H1 (cell line): ENCODE data around the gene COQ8A. TPM values are rescaled to one million over a fixed set of nuclear protein-coding genes. Genes with fewer than 3 reads are reported as not detected.

Source experiments
- CTCF ChIA-PET: fragments of 300-600 bp; sonication (Branson Sonifier 250); formaldehyde crosslinking; loops from one replicate; lab custom pipeline; 2021; ENCODE audit not compliant: partially characterized antibody; lab: Charles Lee
- POLR2A ChIA-PET: fragments of 300-600 bp; sonication (Branson Sonifier 250); formaldehyde crosslinking; loops from one replicate; lab custom pipeline; 2021; ENCODE audit warnings: inconsistent platforms; ENCODE audit not compliant: partially characterized antibody; lab: Charles Lee
- DNase-seq, 2 experiments: peaks; one replicate each; pipeline versions ENCODE4 v3.0.0 to v3.0.0-alpha.2; 2010 to 2022; ENCODE audit warnings: low spot score in 2 of 2, low read depth in 1 of 2, mixed read lengths in 1 of 2
- FAIRE-seq: peaks from 2 replicates; lab custom pipeline; 2011; peaks lifted over from hg19 to GRCh38; lab: Jason Lieb, UNC
- H2AFZ ChIP-seq: 2 replicates; pipeline ENCODE4 v1.8.1; 2012; ENCODE audit warnings: low read length, inconsistent platforms
- H2AK5ac ChIP-seq: 2 replicates; pipeline ENCODE4 v1.6.1; 2013; ENCODE audit warnings: low read depth, low read length
- H2BK120ac ChIP-seq: replicated peaks from 2 replicates; pipeline ENCODE3; 2013; ENCODE audit warnings: low read depth, low read length, inconsistent platforms
- H2BK12ac ChIP-seq: 2 replicates; pipeline ENCODE4 v1.6.1; 2013; ENCODE audit warnings: low read depth, low read length
- H2BK15ac ChIP-seq: 2 replicates; pipeline ENCODE4 v1.6.1; 2013; ENCODE audit warnings: low read length
- H2BK20ac ChIP-seq: 2 replicates; pipeline ENCODE4 v1.6.1; 2013; ENCODE audit warnings: low read length
- H2BK5ac ChIP-seq: 2 replicates; pipeline ENCODE4 v1.6.1; 2013; ENCODE audit warnings: low read depth, low read length
- H3K14ac ChIP-seq: 2 replicates; pipeline ENCODE4 v1.6.1; 2013; ENCODE audit warnings: inconsistent platforms; ENCODE audit not compliant: insufficient read length
- H3K18ac ChIP-seq: 2 replicates; pipeline ENCODE4 v1.6.1; 2013; ENCODE audit warnings: low read length; ENCODE audit errors: extremely low read depth
- H3K23ac ChIP-seq: 2 replicates; pipeline ENCODE4 v1.6.1; 2013; ENCODE audit warnings: inconsistent platforms; ENCODE audit not compliant: insufficient read length
- H3K23me2 ChIP-seq: 2 replicates; pipeline ENCODE4 v1.6.1; 2013; ENCODE audit warnings: low read depth, low read length
- H3K27ac ChIP-seq: 2 replicates; pipeline ENCODE4 v1.6.1; 2011; ENCODE audit warnings: low read depth, low read length, inconsistent platforms
- H3K27me3 ChIP-seq, 4 experiments: replicated peaks in 1 of 4; 1 replicate in 1 of 4; 2 replicates in 3 of 4; pipeline versions ENCODE4 v1.6.1 to v1.8.1; 2011 to 2013; ENCODE audit warnings: low read length in 3 of 4, mild to moderate bottlenecking in 3 of 4, inconsistent platforms in 2 of 4, mixed read lengths in 2 of 4, moderate library complexity in 1 of 4; ENCODE audit not compliant: control insufficient read depth in 3 of 4, insufficient read depth in 3 of 4; ENCODE audit errors: extremely low read depth in 1 of 4
- H3K36me3 ChIP-seq, 4 experiments: 2 replicates each; pipeline versions ENCODE4 v1.6.1 to v1.8.1; 2011 to 2013; ENCODE audit warnings: mild to moderate bottlenecking in 4 of 4, low read length in 3 of 4, moderate library complexity in 2 of 4, control low read depth in 1 of 4, inconsistent platforms in 1 of 4; ENCODE audit not compliant: insufficient read depth in 4 of 4, control insufficient read depth in 2 of 4
- H3K4ac ChIP-seq: replicated peaks from 2 replicates; pipeline ENCODE3; 2013; ENCODE audit warnings: low read length, low read depth, mixed read lengths, inconsistent platforms; ENCODE audit not compliant: insufficient read length
- H3K4me1 ChIP-seq, 4 experiments: replicated peaks in 1 of 4; 1 replicate in 1 of 4; 2 replicates in 3 of 4; pipeline versions ENCODE4 v1.6.1 to v1.8.1; 2011 to 2013; ENCODE audit warnings: low read length in 3 of 4, inconsistent platforms in 2 of 4, mixed read lengths in 1 of 4; ENCODE audit not compliant: insufficient read depth in 4 of 4, control insufficient read depth in 3 of 4
- H3K4me2 ChIP-seq, 2 experiments: 2 replicates each; pipeline versions ENCODE4 v1.6.1 to v1.8.1; 2011 to 2013; ENCODE audit warnings: low read depth in 2 of 2, low read length in 2 of 2, control low read depth in 1 of 2, inconsistent platforms in 1 of 2, mild to moderate bottlenecking in 1 of 2; ENCODE audit not compliant: insufficient read depth in 1 of 2
- H3K4me3 ChIP-seq, 4 experiments: fragments of 200-600, 300-600 bp in 1 of 4; sonication (generic), shearing (Covaris generic), sonication (Bioruptor Twin) in 1 of 4; 2 replicates each; pipeline versions ENCODE4 v1.5.1 to v1.8.1; 2011 to 2016; ENCODE audit warnings: low read length in 4 of 4, low read depth in 3 of 4, control low read depth in 2 of 4, inconsistent platforms in 2 of 4, mild to moderate bottlenecking in 2 of 4, mixed read lengths in 1 of 4, moderate library complexity in 1 of 4; ENCODE audit not compliant: insufficient read depth in 2 of 4; ENCODE audit errors: extremely low read depth in 1 of 4
- H3K56ac ChIP-seq: replicated peaks from 2 replicates; pipeline ENCODE3; 2013; ENCODE audit warnings: low read depth, mild to moderate bottlenecking, mixed read lengths, low read length, inconsistent platforms; ENCODE audit not compliant: insufficient read length
- H3K79me1 ChIP-seq: 2 replicates; pipeline ENCODE4 v1.6.1; 2013; ENCODE audit warnings: low read depth, low read length, control low read depth
- H3K79me2 ChIP-seq, 2 experiments: 2 replicates each; pipeline versions ENCODE4 v1.6.1 to v1.8.1; 2012 to 2013; ENCODE audit warnings: low read length in 2 of 2, mild to moderate bottlenecking in 2 of 2, inconsistent platforms in 1 of 2; ENCODE audit not compliant: insufficient read depth in 2 of 2, control insufficient read depth in 1 of 2
- H3K9ac ChIP-seq, 4 experiments: replicated peaks in 1 of 4; 1 replicate in 1 of 4; 2 replicates in 3 of 4; pipeline versions ENCODE4 v1.6.1 to v1.8.1; 2011 to 2013; ENCODE audit warnings: low read depth in 3 of 4, low read length in 3 of 4, control low read depth in 2 of 4, mild to moderate bottlenecking in 2 of 4, moderate library complexity in 2 of 4, inconsistent platforms in 1 of 4; ENCODE audit errors: extremely low read depth in 1 of 4
- H3K9me3 ChIP-seq, 2 experiments: 2 replicates each; pipeline versions ENCODE4 v1.6.1 to v1.8.1; 2012 to 2013; ENCODE audit warnings: mild to moderate bottlenecking in 2 of 2, moderate library complexity in 2 of 2, control low read depth in 1 of 2, inconsistent platforms in 1 of 2, low read depth in 1 of 2, low read length in 1 of 2, mixed read lengths in 1 of 2; ENCODE audit not compliant: insufficient read depth in 2 of 2
- H4K20me1 ChIP-seq, 2 experiments: replicated peaks in 1 of 2; 2 replicates each; pipeline versions ENCODE3 to v1.8.1; 2011 to 2013; ENCODE audit warnings: inconsistent platforms in 2 of 2, low read length in 2 of 2, mild to moderate bottlenecking in 1 of 2; ENCODE audit not compliant: insufficient read depth in 2 of 2, control insufficient read depth in 1 of 2
- H4K5ac ChIP-seq: 2 replicates; pipeline ENCODE4 v1.6.1; 2013; ENCODE audit warnings: low read length, low read depth, mixed read lengths, inconsistent platforms; ENCODE audit not compliant: insufficient read length
- H4K8ac ChIP-seq: 2 replicates; pipeline ENCODE4 v1.8.0; 2013; ENCODE audit warnings: mild to moderate bottlenecking, moderate library complexity, low read length, inconsistent platforms; ENCODE audit not compliant: insufficient read depth; ENCODE audit errors: extremely low read depth
- H4K91ac ChIP-seq: replicated peaks from 2 replicates; pipeline ENCODE3; 2013; ENCODE audit warnings: low read length, mixed read lengths, inconsistent platforms; ENCODE audit not compliant: insufficient read length
- ASH2L ChIP-seq: fragments of 200-600, 300-600 bp; sonication (generic); IDR thresholded peaks from one replicate; pipeline ENCODE4 v1.7.1; 2017; ENCODE audit warnings: low read length
- BCL11A ChIP-seq, 2 experiments: IDR thresholded peaks; one replicate each; pipeline ENCODE4 v1.6.1; 2011; ENCODE audit warnings: low read depth in 2 of 2, low read length in 2 of 2, mild to moderate bottlenecking in 2 of 2
- CEBPB ChIP-seq: IDR thresholded peaks from 2 replicates; pipeline ENCODE4 v1.6.1; 2012; ENCODE audit warnings: low read depth, low read length
- JUN ChIP-seq: IDR thresholded peaks from 2 replicates; pipeline ENCODE4 v1.6.1; 2011; ENCODE audit warnings: low read depth, mild to moderate bottlenecking, improper control_type of control experiment, low read length
- KDM4A ChIP-seq: IDR thresholded peaks from one replicate; pipeline ENCODE4 v1.7.1; 2012; ENCODE audit warnings: low read depth, mild to moderate bottlenecking, moderate library complexity, low read length, inconsistent platforms; ENCODE audit not compliant: severe bottlenecking
- NRF1 ChIP-seq: IDR thresholded peaks from 2 replicates; pipeline ENCODE4 v1.6.1; 2011; ENCODE audit warnings: mild to moderate bottlenecking, low read depth, low read length, improper control_type of control experiment
- POLR2AphosphoS5 ChIP-seq: IDR thresholded peaks from 2 replicates; pipeline ENCODE4 v1.6.1; 2011; ENCODE audit warnings: low read depth, low read length
- RBBP5 ChIP-seq: IDR thresholded peaks from 2 replicates; pipeline ENCODE4 v1.7.1; 2012; ENCODE audit warnings: low read depth, mild to moderate bottlenecking, inconsistent platforms, low read length, moderate library complexity, borderline replicate concordance
- SP4 ChIP-seq: IDR thresholded peaks from 2 replicates; pipeline ENCODE4 v1.6.1; 2012; ENCODE audit warnings: low read length, inconsistent platforms
- TAF7 ChIP-seq: optimal IDR thresholded peaks from 2 replicates; pipeline ENCODE3; 2011; ENCODE audit warnings: low read depth, mild to moderate bottlenecking, inconsistent platforms, low read length, moderate library complexity, borderline replicate concordance
- WGBS, 2 experiments: shearing (Covaris generic) in 1 of 2; methylation state at CpG; one replicate each; pipeline versions ENCODE4 v1.1.6 to v1.1.7; 2013 to 2015; ENCODE audit warnings: low lambda C conversion rate in 2 of 2, mixed read lengths in 2 of 2, inconsistent platforms in 1 of 2, low coverage in 1 of 2, missing lambda C conversion rate in 1 of 2; ENCODE audit not compliant: insufficient replicate concordance in 2 of 2, insufficient coverage in 1 of 2, insufficient read length in 1 of 2; ENCODE audit errors: extremely low coverage in 1 of 2, missing lambda C conversion rate in 1 of 2; 5-methylcytosine and 5-hydroxymethylcytosine counted together
- polyA plus RNA-seq, 7 experiments: library from polyadenylated mRNA; depleted of rRNA in 3 of 7; stranded (reverse) in 5 of 7; unstranded in 2 of 7; fragments of >200 nt in 5 of 7; fragments of 200-250 nt in 2 of 7; gene quantifications; 1 replicate in 5 of 7; 2 replicates in 1 of 7; 4 replicates in 1 of 7; pipeline versions ENCODE4 v1.2.1 to v1.2.3, GENCODE V29; 2011 to 2013; ENCODE audit warnings: missing spikeins in 2 of 7, mixed read lengths in 2 of 7
- total RNA-seq: library from RNA; stranded (reverse); fragmentation: NEBNext Ultra II Directional; extraction: Animal tissue kit (Norgen Biotek cat#: 25700); gene quantifications from 2 replicates; pipeline ENCODE4 v1.2.1, GENCODE V29; 2021

COQ8A gene
- total and polyA plus RNA-seq, 2 of the 8 experiments (the other 6 are each of a cell fraction or from before 2014, with no cell fraction given), result 28.5 to 38.9 TPM

GRCh38 chr1:226984521-226985238, 44.6 kb downstream of the COQ8A start:
- no peak for FAIRE-seq
- Histone ChIP-seq H2BK5ac (no peak overlapping the region), H2AK5ac (no peak overlapping the region), H3K4me1 (peaks cover 0 to 10% (median 3%) of the 10 kb centered on the region in 4 experiments; a peak in 3 of 7 replicates), H3K9ac (no peak overlapping the region), H3K4ac (no peak overlapping the region), H3K36me3 (peaks cover 0 to 12% (median 7%) of the 10 kb centered on the region in 4 experiments; a peak in 6 of 8 replicates), H2BK15ac (no peak overlapping the region), H2AFZ (no peak overlapping the region), H3K18ac (no peak overlapping the region), H4K20me1 (peaks cover 4 to 6% of the 10 kb centered on the region in 2 experiments), H3K23ac (no peak overlapping the region), H2BK20ac (no peak overlapping the region), H2BK12ac (no peak overlapping the region), H4K8ac (peak overlapping the region; percentile 63; the same call in 1 of the 2 replicates), H3K56ac (no peak overlapping the region), H3K27me3 (no peaks in the 10 kb centered on the region), H3K27ac (no peak overlapping the region), H3K23me2 (no peaks in the 10 kb centered on the region), H3K9me3 (no peaks in the 10 kb centered on the region), H2BK120ac (no peak overlapping the region), H4K91ac (no peak overlapping the region), H3K4me3 (no peak overlapping the region), H4K5ac (no peak overlapping the region), H3K4me2 (no peak overlapping the region), H3K79me1 (no peaks in the 10 kb centered on the region), H3K14ac (no peak overlapping the region), H3K79me2 (no peaks in the 10 kb centered on the region)
- 88% methylated on average over 13 of the region's 18 CpGs; no CpG with 5 or more reads in 1 of the 2 experiments for WGBS, 2 experiments
- ChIA-PET POLR2A (interaction anchor here (1.0 to 2.2 kb wide), 5 partner anchors 9 to 72 kb away, joined by 3 to 8 read pairs (median 3); no protein-coding TSS in a partner anchor), CTCF (interaction anchor here (1.8 kb wide), 1 partner anchor 11 kb away, joined by 5 read pairs; no protein-coding TSS in a partner anchor)
- no peak for DNase-seq
- TF ChIP-seq JUN (no peak), KDM4A (no peak), BCL11A (IDR thresholded peaks at IDR 0.05; ENCODE audit: low read depth in 2 of 2, low read length in 2 of 2) (no peak), CEBPB (no peak), RBBP5 (no peak), POLR2AphosphoS5 (no peak), SP4 (no peak), NRF1 (no peak), TAF7 (no peak), ASH2L (no peak)
